ENCODE measurements around the gene LIPA. TPM values are rescaled to one million over a fixed set of nuclear protein-coding genes. Genes with fewer than 3 reads are reported as not detected.

Gene LIPA
- total and polyA plus RNA-seq, 5 donors = 14.0 to 34.7 (median 25.6) TPM

DNA sequence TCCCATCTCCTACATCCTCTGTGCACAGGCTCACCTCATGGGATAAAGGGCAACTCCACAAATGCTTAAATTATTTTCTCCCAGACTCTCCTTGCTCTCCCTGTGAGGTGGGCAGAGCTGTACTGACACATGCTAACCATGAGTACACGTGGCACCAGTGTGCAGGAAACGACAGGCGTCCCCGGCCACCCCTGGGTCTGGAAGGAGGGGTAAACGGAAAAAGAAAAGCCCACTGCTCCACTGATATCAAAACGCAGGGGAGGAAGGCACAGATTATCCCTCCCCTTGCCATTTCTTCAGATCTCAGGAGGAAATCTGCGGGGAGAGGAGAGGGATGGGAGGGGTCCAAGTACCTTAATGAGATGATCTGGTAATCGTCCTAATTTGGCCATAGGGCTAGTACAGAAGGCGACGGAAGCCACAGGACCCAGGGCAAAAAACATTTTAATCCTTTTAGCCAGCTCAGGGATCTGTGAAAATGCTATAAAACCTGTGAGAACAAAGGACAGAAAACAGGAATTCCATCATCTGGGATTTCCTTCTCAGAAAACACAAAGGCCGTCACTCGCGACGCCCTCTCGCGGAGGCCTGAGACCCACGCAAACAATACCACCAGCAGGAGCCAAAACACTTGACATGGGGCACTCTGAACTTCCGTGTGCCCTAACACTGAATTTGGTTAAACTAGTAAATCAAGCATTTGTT, 26.7 kb downstream of the LIPA start:
- peak; percentile 39 to 80 (median 72) for DNase-seq
- Histone ChIP-seq H3K27me3 (ENCODE audit: control insufficient read depth, insufficient read depth) (no peaks in the 10 kb centered on the region), H3K27ac (ENCODE audit: low read length) (peak overlapping the region; percentile 88), H3K9me3 (ENCODE audit: control insufficient read depth, low read length) (no peaks in the 10 kb centered on the region), H3K4me1 (ENCODE audit: control insufficient read depth, insufficient read depth, low read length) (no peaks in the 10 kb centered on the region), H3K4me3 (ENCODE audit: low read length) (no peak overlapping the region)
- WGBS = 48% methylated on average over 18 of the region's 18 CpGs
- peak; percentile 69 to 92 for ATAC-seq
- intact Hi-C loops (cut with DNase I) = loop anchor here in 1 of 4 donors (10.0 kb wide), 1 partner anchor 390 kb away; no protein-coding TSS in a partner anchor

DNA sequence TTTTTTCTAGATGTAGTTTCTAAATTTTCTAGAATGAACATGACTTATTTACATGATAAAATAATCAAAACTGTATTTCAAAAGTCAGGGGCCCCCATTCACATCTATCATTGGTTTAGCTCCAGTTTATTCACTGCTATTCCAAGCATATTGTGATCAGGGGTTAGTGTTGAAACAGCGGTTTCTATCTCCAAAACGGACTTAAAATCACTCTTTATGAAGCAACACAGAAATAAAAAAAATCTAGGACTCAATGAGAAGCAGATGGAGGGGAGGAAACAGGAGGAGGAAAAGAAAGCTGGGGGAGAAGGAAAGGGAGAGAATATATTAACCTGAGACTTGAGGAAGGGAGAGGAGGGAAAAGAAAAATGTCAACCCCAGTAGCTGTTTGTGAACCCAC, 29.7 kb downstream of the LIPA start:
- 54% methylated on average over 2 of the region's 2 CpGs for WGBS
- H3K4me3 ChIP-seq (ENCODE audit: low read length) = no peak overlapping the region
- no peak overlapping the region for H3K27ac ChIP-seq (ENCODE audit: low read length)
- H3K27me3 ChIP-seq (ENCODE audit: control insufficient read depth, insufficient read depth) = no peaks in the 10 kb centered on the region
- no peak for DNase-seq
- intact Hi-C loops (cut with DNase I) = loop anchor here in 1 of 4 donors (10.0 kb wide), 1 partner anchor 387 kb away; no protein-coding TSS in a partner anchor
- ATAC-seq = no peak
- peaks cover 2% of the 10 kb centered on the region for H3K4me1 ChIP-seq (ENCODE audit: control insufficient read depth, insufficient read depth, low read length)
- H3K9me3 ChIP-seq (ENCODE audit: control insufficient read depth, low read length) = no peaks in the 10 kb centered on the region

DNA sequence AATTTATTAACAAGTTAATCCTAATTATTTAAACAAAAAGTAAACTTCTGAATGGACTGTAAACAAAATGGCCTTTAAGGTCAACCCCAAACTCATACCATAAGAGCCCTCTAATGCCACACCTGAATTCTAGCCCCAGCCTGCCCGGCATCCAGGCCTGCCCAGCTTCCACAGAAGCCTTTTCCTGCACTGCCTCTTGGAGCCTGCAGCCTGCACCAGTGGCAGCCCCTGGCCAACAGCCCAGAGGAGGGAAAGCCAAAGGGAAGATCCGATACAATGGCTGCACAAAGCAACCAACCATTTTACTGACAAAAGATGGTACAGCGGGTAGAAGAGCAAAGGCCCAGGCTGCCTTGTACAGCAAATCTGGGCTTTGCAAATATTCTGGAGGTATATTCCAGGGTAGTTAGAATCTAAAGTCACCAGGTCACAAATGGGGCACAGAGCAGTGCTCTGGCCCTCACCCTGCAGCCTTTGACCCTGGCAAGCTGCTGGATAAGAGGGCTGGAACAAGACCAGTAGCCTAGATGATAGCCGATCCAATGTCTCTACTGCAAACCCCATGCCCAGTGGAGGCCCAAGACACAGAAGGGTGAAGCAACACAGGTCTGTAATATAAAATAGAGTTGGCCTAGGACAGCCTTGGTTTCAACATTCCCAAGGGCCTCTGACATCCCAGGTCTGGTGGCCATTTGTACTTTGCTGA, 31.9 kb downstream of the LIPA start:
- Histone ChIP-seq H3K27ac (ENCODE audit: low read length) (no peak overlapping the region), H3K27me3 (ENCODE audit: control insufficient read depth, insufficient read depth) (no peaks in the 10 kb centered on the region), H3K4me1 (ENCODE audit: control insufficient read depth, insufficient read depth, low read length) (peaks cover 2% of the 10 kb centered on the region), H3K4me3 (ENCODE audit: low read length) (no peak overlapping the region), H3K9me3 (ENCODE audit: control insufficient read depth, low read length) (no peaks in the 10 kb centered on the region)
- WGBS = 75% methylated on average over 4 of the region's 4 CpGs
- DNase-seq = peak in 1 of 3 donors; percentile 69
- ATAC-seq = peak in 1 of 2 donors; percentile 27
- intact Hi-C loops (cut with DNase I) = loop anchor here in 2 of 4 donors (5.0 to 10.0 kb wide), 3 partner anchors 282 to 385 kb away; no protein-coding TSS in a partner anchor

- intact Hi-C loops (cut with DNase I) = loop anchor here in 2 of 4 donors (5.0 to 10.0 kb wide), 2 partner anchors 280 to 283 kb away; no protein-coding TSS in a partner anchor
- WGBS = 11% methylated on average over 6 of the region's 6 CpGs
- no peaks in the 10 kb centered on the region for H3K9me3 ChIP-seq (ENCODE audit: control insufficient read depth, low read length)
- H3K27me3 ChIP-seq (ENCODE audit: control insufficient read depth, insufficient read depth) = no peaks in the 10 kb centered on the region
- DNase-seq (peak in 2 of 3 donors; percentile 33 to 76), ATAC-seq (peak in 1 of 2 donors; percentile 29)
- H3K4me1 ChIP-seq (ENCODE audit: control insufficient read depth, insufficient read depth, low read length) = peaks cover 2% of the 10 kb centered on the region
- H3K27ac ChIP-seq (ENCODE audit: low read length) = peak overlapping the region; percentile 68
- no peak overlapping the region for H3K4me3 ChIP-seq (ENCODE audit: low read length)
These were observed 34.3 kb downstream of the LIPA start for GRCh38 chr10:89217057-89217990.

GRCh38 chr10:89216056-89216455, 35.5 kb downstream of the LIPA start:
- intact Hi-C loops (cut with DNase I) = loop anchor here in 2 of 4 donors (5.0 to 10.0 kb wide), 2 partner anchors 279 to 281 kb away; no protein-coding TSS in a partner anchor
- WGBS = 96% methylated on average over 2 of the region's 2 CpGs
- no peak for DNase-seq
- Histone ChIP-seq H3K4me3 (ENCODE audit: low read length) (no peak overlapping the region), H3K4me1 (ENCODE audit: control insufficient read depth, insufficient read depth, low read length) (peaks cover 2% of the 10 kb centered on the region), H3K27me3 (ENCODE audit: control insufficient read depth, insufficient read depth) (no peaks in the 10 kb centered on the region), H3K27ac (ENCODE audit: low read length) (no peak overlapping the region), H3K9me3 (ENCODE audit: control insufficient read depth, low read length) (no peaks in the 10 kb centered on the region)
- ATAC-seq = no peak

- H3K27ac ChIP-seq (ENCODE audit: low read length) = no peak overlapping the region
- DNase-seq (no peak), ATAC-seq (no peak)
- H3K9me3 ChIP-seq (ENCODE audit: control insufficient read depth, low read length) = no peaks in the 10 kb centered on the region
- peaks cover 2% of the 10 kb centered on the region for H3K4me1 ChIP-seq (ENCODE audit: control insufficient read depth, insufficient read depth, low read length)
- intact Hi-C loops (cut with DNase I) = loop anchor here in 3 of 4 donors (2.0 to 10.0 kb wide), 4 partner anchors 185 to 281 kb away; no protein-coding TSS in a partner anchor
- WGBS = 75% methylated on average over 1 of the region's 1 CpG
- H3K4me3 ChIP-seq (ENCODE audit: low read length) = no peak overlapping the region
- H3K27me3 ChIP-seq (ENCODE audit: control insufficient read depth, insufficient read depth) = no peaks in the 10 kb centered on the region
These were observed 36.1 kb downstream of the LIPA start for GRCh38 chr10:89215511-89215910.

GRCh38 chr10:89214566-89215165, 36.9 kb downstream of the LIPA start:
- no peaks in the 10 kb centered on the region for H3K9me3 ChIP-seq (ENCODE audit: control insufficient read depth, low read length)
- H3K4me1 ChIP-seq (ENCODE audit: control insufficient read depth, insufficient read depth, low read length) = peaks cover 2% of the 10 kb centered on the region
- DNase-seq (no peak), ATAC-seq (no peak)
- H3K4me3 ChIP-seq (ENCODE audit: low read length) = no peak overlapping the region
- intact Hi-C loops (cut with DNase I) = loop anchor here (2.0 to 10.0 kb wide), 5 partner anchors 184 to 377 kb away; no protein-coding TSS in a partner anchor
- 83% methylated on average over 8 of the region's 8 CpGs for WGBS
- no peaks in the 10 kb centered on the region for H3K27me3 ChIP-seq (ENCODE audit: control insufficient read depth, insufficient read depth)
- no peak overlapping the region for H3K27ac ChIP-seq (ENCODE audit: low read length)

- WGBS = 38% methylated on average over 8 of the region's 8 CpGs
- Histone ChIP-seq H3K4me3 (ENCODE audit: low read length) (no peak overlapping the region), H3K9me3 (ENCODE audit: control insufficient read depth, low read length) (no peaks in the 10 kb centered on the region), H3K27me3 (ENCODE audit: control insufficient read depth, insufficient read depth) (no peaks in the 10 kb centered on the region), H3K4me1 (ENCODE audit: control insufficient read depth, insufficient read depth, low read length) (peaks cover 2% of the 10 kb centered on the region), H3K27ac (ENCODE audit: low read length) (no peak overlapping the region)
- ATAC-seq (peak; percentile 30 to 68), DNase-seq (no peak)
- intact Hi-C loops (cut with DNase I) = loop anchor here in 3 of 4 donors (2.0 to 10.0 kb wide), 4 partner anchors 182 to 376 kb away; no protein-coding TSS in a partner anchor
These were observed 38.3 kb downstream of the LIPA start for GRCh38 chr10:89213191-89213808.

DNA sequence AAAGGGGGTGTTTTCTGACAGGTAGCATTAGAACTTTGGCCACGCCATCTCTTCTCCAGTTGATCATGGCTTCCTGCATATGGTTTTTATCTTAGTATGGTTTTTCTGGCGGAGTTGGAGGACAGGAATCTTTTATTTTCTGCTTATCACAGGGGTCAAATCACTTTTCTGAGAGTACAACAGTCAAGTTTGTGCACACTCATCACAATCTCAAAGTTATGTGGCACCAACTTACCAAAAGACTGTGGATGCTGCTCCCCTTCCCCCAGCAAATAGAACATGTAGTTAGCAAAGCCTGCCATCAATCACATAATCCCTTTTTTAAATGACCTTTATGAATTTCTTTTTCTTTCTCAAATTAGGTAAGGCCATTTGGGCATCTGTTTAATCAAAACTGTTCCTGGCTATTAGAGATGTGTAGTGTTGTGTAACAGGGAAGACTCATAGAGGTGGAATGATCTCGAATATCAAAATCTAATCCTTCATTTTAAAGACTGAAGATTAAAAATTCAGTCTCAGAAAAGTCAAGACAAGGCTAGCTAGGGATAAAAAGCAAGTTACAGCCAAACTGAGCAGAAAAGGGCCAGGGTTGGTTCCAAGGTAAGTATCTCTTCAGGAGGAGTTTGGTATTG, 40.7 kb downstream of the LIPA start:
- Histone ChIP-seq H3K4me1 (ENCODE audit: control insufficient read depth, insufficient read depth, low read length) (peaks cover 3% of the 10 kb centered on the region), H3K4me3 (ENCODE audit: low read length) (no peak overlapping the region), H3K9me3 (ENCODE audit: control insufficient read depth, low read length) (no peaks in the 10 kb centered on the region), H3K27me3 (ENCODE audit: control insufficient read depth, insufficient read depth) (no peaks in the 10 kb centered on the region), H3K27ac (ENCODE audit: low read length) (no peak overlapping the region)
- intact Hi-C loops (cut with DNase I) = loop anchor here in 3 of 4 donors (2.0 to 10.0 kb wide), 4 partner anchors 180 to 374 kb away; no protein-coding TSS in a partner anchor
- WGBS = 92% methylated on average over 3 of the region's 3 CpGs
- no peak for DNase-seq
- ATAC-seq = no peak

All from right cardiac atrium (tissue), 5 donors.